ENCODE measurements around the gene DKK1.

Gene DKK1

GRCh38 chr10:52276986-52277385, 37.1 kb upstream of the DKK1 start:
- TF ChIP-seq CTCF (IDR thresholded peaks at IDR 0.05; ENCODE audit: insufficient read depth, low read depth, low read length, missing control alignments), result no peak
- no peak overlapping the region for H3K4me3 ChIP-seq (ENCODE audit: low read length)
- no peak for DNase-seq (ENCODE audit: low read depth)

- no peak for DNase-seq (ENCODE audit: low read depth)
- no peak overlapping the region for H3K4me3 ChIP-seq (ENCODE audit: low read length)
- no peak for TF ChIP-seq CTCF (IDR thresholded peaks at IDR 0.05; ENCODE audit: insufficient read depth, low read depth, low read length, missing control alignments)
Measured at GRCh38 chr10:52279546-52279945, 34.5 kb upstream of the DKK1 start.

GRCh38 chr10:52280051-52280450, 34.0 kb upstream of the DKK1 start:
- no peak overlapping the region for H3K4me3 ChIP-seq (ENCODE audit: low read length)
- DNase-seq (ENCODE audit: low read depth), result no peak
- TF ChIP-seq CTCF (IDR thresholded peaks at IDR 0.05; ENCODE audit: insufficient read depth, low read depth, low read length, missing control alignments), result no peak

- DNase-seq (ENCODE audit: low read depth), result peak; percentile 31
- H3K4me3 ChIP-seq (ENCODE audit: low read length), result no peak overlapping the region
- no peak for TF ChIP-seq CTCF (IDR thresholded peaks at IDR 0.05; ENCODE audit: insufficient read depth, low read depth, low read length, missing control alignments)
Measured at GRCh38 chr10:52283174-52283573, 30.9 kb upstream of the DKK1 start.

- TF ChIP-seq CTCF (IDR thresholded peaks at IDR 0.05; ENCODE audit: insufficient read depth, low read depth, low read length, missing control alignments), result no peak
- DNase-seq (ENCODE audit: low read depth), result no peak
Measured at GRCh38 chr10:52284416-52285013, 29.6 kb upstream of the DKK1 start.

GRCh38 chr10:52287866-52288265, 26.2 kb upstream of the DKK1 start:
- H3K4me3 ChIP-seq (ENCODE audit: low read length), result no peak overlapping the region
- no peak for DNase-seq (ENCODE audit: low read depth)
- no peak for TF ChIP-seq CTCF (IDR thresholded peaks at IDR 0.05; ENCODE audit: insufficient read depth, low read depth, low read length, missing control alignments)

More at GRCh38 chr10:52284416-52285013, 29.6 kb upstream of the DKK1 start:
- no peak overlapping the region for H3K4me3 ChIP-seq (ENCODE audit: low read length)

GRCh38 chr10:52297747-52298146, 16.3 kb upstream of the DKK1 start:
- no peak for DNase-seq (ENCODE audit: low read depth)
- no peak for TF ChIP-seq CTCF (IDR thresholded peaks at IDR 0.05; ENCODE audit: insufficient read depth, low read depth, low read length, missing control alignments)

More at GRCh38 chr10:52297747-52298146, 16.3 kb upstream of the DKK1 start:
- H3K4me3 ChIP-seq (ENCODE audit: low read length), result no peak overlapping the region

All from epithelial cell of esophagus (primary cell).